ENCODE data around the gene LDAH. TPM values are rescaled to one million over a fixed set of nuclear protein-coding genes. Genes with fewer than 3 reads are reported as not detected.

LDAH gene
- total and polyA plus RNA-seq, 10 of the 15 experiments (the other 5 are each of a cell fraction or from before 2014, with no cell fraction given), result 17.9 to 44.7 (median 30.0) TPM

DNA sequence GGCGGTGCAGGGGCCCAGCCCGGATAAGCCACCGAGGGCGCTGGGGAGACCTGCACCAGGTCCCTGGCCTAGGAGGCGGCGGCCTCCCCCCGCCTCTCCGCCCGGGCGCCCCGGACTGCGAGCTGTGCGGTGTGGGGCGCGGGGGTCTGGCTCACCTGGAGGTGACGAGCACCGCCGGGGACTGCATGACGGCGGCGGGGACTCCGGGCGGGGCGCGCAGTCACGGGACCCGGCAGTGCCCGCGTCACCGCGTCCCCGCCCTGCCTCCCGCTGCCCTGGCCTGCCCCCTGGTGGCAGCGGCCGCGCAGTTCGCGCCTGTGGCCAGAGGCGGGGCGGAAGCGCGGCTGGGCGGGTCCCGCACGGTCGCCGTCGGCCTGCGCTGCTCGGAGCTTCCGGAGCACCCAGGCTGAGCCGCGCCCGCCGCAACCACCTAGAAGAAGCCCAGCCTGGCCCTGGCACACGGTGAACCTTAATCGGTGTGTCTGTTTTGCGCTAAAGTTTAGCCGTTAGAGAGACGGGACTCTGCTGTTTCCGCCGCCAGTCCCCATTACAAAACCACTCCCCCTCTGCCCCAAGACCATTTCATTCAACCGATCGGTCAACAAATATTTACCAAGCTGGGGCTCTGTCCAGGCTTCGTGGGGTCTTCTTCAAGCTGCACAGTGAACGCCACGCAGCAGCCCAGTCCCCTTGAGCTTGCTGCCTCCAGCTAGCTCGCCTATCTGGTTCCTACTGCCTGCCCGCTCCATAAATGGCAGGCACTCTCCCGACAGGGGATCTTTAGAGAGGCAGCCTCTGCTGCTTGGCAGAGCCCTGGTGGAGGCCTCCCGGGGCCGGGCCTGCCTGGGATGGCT lies 171.8 kb downstream of the LDAH start, which contains the start of gene HS1BP3 (continued):
- TF ChIP-seq, protein P1, sequence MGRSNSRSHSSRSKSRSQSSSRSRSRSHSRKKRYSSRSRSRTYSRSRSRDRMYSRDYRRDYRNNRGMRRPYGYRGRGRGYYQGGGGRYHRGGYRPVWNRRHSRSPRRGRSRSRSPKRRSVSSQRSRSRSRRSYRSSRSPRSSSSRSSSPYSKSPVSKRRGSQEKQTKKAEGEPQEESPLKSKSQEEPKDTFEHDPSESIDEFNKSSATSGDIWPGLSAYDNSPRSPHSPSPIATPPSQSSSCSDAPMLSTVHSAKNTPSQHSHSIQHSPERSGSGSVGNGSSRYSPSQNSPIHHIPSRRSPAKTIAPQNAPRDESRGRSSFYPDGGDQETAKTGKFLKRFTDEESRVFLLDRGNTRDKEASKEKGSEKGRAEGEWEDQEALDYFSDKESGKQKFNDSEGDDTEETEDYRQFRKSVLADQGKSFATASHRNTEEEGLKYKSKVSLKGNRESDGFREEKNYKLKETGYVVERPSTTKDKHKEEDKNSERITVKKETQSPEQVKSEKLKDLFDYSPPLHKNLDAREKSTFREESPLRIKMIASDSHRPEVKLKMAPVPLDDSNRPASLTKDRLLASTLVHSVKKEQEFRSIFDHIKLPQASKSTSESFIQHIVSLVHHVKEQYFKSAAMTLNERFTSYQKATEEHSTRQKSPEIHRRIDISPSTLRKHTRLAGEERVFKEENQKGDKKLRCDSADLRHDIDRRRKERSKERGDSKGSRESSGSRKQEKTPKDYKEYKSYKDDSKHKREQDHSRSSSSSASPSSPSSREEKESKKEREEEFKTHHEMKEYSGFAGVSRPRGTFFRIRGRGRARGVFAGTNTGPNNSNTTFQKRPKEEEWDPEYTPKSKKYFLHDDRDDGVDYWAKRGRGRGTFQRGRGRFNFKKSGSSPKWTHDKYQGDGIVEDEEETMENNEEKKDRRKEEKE (IDR thresholded peaks at IDR 0.05), result peak; percentile 68
- TF ChIP-seq RUNX3 (IDR thresholded peaks at IDR 0.05; ENCODE audit: low read length) (peak; percentile 55), POU2F2 (IDR thresholded peaks at IDR 0.05; ENCODE audit: borderline replicate concordance, low read depth, low read length) (no peak), FOS (IDR thresholded peaks at IDR 0.05; ENCODE audit: borderline replicate concordance, extremely low read depth, insufficient read length) (no peak), GABPA (IDR thresholded peaks at IDR 0.05; ENCODE audit: low read depth) (no peak), ZNF622 (IDR thresholded peaks at IDR 0.05) (no peak), WRNIP1 (IDR thresholded peaks at IDR 0.05; ENCODE audit: borderline replicate concordance, low read depth, low read length) (no peak), RCOR1 (conservative IDR thresholded peaks at IDR 0.05; ENCODE audit: low read depth, low read length) (no peak), NFIC (IDR thresholded peaks at IDR 0.05; ENCODE audit: low read depth, low read length) (no peak)
- TF ChIP-seq, protein P2, sequence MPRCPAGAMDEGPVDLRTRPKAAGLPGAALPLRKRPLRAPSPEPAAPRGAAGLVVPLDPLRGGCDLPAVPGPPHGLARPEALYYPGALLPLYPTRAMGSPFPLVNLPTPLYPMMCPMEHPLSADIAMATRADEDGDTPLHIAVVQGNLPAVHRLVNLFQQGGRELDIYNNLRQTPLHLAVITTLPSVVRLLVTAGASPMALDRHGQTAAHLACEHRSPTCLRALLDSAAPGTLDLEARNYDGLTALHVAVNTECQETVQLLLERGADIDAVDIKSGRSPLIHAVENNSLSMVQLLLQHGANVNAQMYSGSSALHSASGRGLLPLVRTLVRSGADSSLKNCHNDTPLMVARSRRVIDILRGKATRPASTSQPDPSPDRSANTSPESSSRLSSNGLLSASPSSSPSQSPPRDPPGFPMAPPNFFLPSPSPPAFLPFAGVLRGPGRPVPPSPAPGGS (IDR thresholded peaks at IDR 0.05; ENCODE audit: borderline replicate concordance, insufficient read depth, low read depth, low read length, poor library complexity, severe bottlenecking), result no peak
- TF ChIP-seq, protein P3, sequence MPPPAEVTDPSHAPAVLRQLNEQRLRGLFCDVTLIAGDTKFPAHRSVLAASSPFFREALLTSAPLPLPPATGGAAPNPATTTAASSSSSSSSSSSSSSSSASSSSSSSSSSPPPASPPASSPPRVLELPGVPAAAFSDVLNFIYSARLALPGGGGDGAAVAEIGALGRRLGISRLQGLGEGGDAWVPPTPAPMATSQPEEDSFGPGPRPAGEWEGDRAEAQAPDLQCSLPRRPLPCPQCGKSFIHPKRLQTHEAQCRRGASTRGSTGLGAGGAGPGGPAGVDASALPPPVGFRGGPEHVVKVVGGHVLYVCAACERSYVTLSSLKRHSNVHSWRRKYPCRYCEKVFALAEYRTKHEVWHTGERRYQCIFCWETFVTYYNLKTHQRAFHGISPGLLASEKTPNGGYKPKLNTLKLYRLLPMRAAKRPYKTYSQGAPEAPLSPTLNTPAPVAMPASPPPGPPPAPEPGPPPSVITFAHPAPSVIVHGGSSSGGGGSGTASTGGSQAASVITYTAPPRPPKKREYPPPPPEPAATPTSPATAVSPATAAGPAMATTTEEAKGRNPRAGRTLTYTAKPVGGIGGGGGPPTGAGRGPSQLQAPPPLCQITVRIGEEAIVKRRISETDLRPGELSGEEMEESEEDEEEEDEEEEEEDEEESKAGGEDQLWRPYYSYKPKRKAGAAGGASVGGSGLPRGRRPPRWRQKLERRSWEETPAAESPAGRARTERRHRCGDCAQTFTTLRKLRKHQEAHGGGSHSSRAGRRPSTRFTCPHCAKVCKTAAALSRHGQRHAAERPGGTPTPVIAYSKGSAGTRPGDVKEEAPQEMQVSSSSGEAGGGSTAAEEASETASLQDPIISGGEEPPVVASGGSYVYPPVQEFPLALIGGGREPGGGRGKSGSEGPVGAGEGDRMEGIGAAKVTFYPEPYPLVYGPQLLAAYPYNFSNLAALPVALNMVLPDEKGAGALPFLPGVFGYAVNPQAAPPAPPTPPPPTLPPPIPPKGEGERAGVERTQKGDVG (CRISPR knock-in tag; IDR thresholded peaks at IDR 0.05), result no peak
- TF ChIP-seq, protein P4, sequence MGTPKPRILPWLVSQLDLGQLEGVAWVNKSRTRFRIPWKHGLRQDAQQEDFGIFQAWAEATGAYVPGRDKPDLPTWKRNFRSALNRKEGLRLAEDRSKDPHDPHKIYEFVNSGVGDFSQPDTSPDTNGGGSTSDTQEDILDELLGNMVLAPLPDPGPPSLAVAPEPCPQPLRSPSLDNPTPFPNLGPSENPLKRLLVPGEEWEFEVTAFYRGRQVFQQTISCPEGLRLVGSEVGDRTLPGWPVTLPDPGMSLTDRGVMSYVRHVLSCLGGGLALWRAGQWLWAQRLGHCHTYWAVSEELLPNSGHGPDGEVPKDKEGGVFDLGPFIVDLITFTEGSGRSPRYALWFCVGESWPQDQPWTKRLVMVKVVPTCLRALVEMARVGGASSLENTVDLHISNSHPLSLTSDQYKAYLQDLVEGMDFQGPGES (IDR thresholded peaks at IDR 0.05), result peak; percentile 56; the same call in 1 of the 2 replicates
- TF ChIP-seq, protein P5, sequence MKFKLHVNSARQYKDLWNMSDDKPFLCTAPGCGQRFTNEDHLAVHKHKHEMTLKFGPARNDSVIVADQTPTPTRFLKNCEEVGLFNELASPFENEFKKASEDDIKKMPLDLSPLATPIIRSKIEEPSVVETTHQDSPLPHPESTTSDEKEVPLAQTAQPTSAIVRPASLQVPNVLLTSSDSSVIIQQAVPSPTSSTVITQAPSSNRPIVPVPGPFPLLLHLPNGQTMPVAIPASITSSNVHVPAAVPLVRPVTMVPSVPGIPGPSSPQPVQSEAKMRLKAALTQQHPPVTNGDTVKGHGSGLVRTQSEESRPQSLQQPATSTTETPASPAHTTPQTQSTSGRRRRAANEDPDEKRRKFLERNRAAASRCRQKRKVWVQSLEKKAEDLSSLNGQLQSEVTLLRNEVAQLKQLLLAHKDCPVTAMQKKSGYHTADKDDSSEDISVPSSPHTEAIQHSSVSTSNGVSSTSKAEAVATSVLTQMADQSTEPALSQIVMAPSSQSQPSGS (IDR thresholded peaks at IDR 0.05; ENCODE audit: low read length), result no peak
- TF ChIP-seq, protein P6, sequence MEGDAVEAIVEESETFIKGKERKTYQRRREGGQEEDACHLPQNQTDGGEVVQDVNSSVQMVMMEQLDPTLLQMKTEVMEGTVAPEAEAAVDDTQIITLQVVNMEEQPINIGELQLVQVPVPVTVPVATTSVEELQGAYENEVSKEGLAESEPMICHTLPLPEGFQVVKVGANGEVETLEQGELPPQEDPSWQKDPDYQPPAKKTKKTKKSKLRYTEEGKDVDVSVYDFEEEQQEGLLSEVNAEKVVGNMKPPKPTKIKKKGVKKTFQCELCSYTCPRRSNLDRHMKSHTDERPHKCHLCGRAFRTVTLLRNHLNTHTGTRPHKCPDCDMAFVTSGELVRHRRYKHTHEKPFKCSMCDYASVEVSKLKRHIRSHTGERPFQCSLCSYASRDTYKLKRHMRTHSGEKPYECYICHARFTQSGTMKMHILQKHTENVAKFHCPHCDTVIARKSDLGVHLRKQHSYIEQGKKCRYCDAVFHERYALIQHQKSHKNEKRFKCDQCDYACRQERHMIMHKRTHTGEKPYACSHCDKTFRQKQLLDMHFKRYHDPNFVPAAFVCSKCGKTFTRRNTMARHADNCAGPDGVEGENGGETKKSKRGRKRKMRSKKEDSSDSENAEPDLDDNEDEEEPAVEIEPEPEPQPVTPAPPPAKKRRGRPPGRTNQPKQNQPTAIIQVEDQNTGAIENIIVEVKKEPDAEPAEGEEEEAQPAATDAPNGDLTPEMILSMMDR (IDR thresholded peaks at IDR 0.05 in 2 of 3, conservative IDR thresholded peaks at IDR 0.05 in 1 of 3; ENCODE audit: control insufficient read depth in 2 of 3, extremely low read depth in 1 of 3, insufficient read depth in 1 of 3, low read depth in 3 of 3, low read length in 3 of 3), result peak; percentile 72 to 97 (median 91); a peak in 4 of 6 replicates

All from GM12878 (cell line).